ENCODE results near the gene SLIT3.
"Not testable (repeated sequence)": the region's sequence is repeated elsewhere in the genome, so short reads cannot be mapped to it uniquely, and the experiment has no call there.

Gene SLIT3

GRCh38 chr5:168654211-168654721, 646.7 kb downstream of the SLIT3 start:
- H3K27me3 Mint-ChIP-seq, result peaks cover 4% of the 10 kb centered on the region
- H3K27ac Mint-ChIP-seq, result no peak overlapping the region
- H3K9me3 Mint-ChIP-seq, result no peaks in the 10 kb centered on the region
- no peak for DNase-seq
- H3K4me3 Mint-ChIP-seq, result no peak overlapping the region
- no peaks in the 10 kb centered on the region for H3K36me3 Mint-ChIP-seq (ENCODE audit: low read depth)
- peaks cover under 1% of the 10 kb centered on the region for H3K4me1 Mint-ChIP-seq (ENCODE audit: low read depth)

- Mint-ChIP-seq H3K9me3 (no peaks in the 10 kb centered on the region), H3K27ac (no peak overlapping the region), H3K36me3 (ENCODE audit: low read depth) (no peaks in the 10 kb centered on the region)
Observed at GRCh38 chr5:168653626-168654025, 647.3 kb downstream of the SLIT3 start.

GRCh38 chr5:168651648-168652047, 649.3 kb downstream of the SLIT3 start:
- Mint-ChIP-seq H3K4me1 (ENCODE audit: low read depth) (peaks cover 1% of the 10 kb centered on the region), H3K27ac (no peak overlapping the region), H3K36me3 (ENCODE audit: low read depth) (no peaks in the 10 kb centered on the region), H3K4me3 (no peak overlapping the region), H3K27me3 (peaks cover 4% of the 10 kb centered on the region), H3K9me3 (no peaks in the 10 kb centered on the region)
- no peak for DNase-seq

More at GRCh38 chr5:168653626-168654025, 647.3 kb downstream of the SLIT3 start:
- Mint-ChIP-seq H3K27me3 (peaks cover 4% of the 10 kb centered on the region), H3K4me1 (ENCODE audit: low read depth) (peaks cover 1% of the 10 kb centered on the region), H3K4me3 (no peak overlapping the region)
- DNase-seq, result no peak

- H3K9me3 Mint-ChIP-seq, result no peaks in the 10 kb centered on the region
- DNase-seq, result no peak
- H3K36me3 Mint-ChIP-seq (ENCODE audit: low read depth), result no peaks in the 10 kb centered on the region
- no peak overlapping the region for H3K4me3 Mint-ChIP-seq
- H3K27ac Mint-ChIP-seq, result no peak overlapping the region
- peaks cover 1% of the 10 kb centered on the region for H3K4me1 Mint-ChIP-seq (ENCODE audit: low read depth)
- peaks cover 4% of the 10 kb centered on the region for H3K27me3 Mint-ChIP-seq
Observed at GRCh38 chr5:168649306-168649705, 651.6 kb downstream of the SLIT3 start.

GRCh38 chr5:168648576-168648975, 652.4 kb downstream of the SLIT3 start:
- H3K4me1 Mint-ChIP-seq (ENCODE audit: low read depth), result peaks cover 1% of the 10 kb centered on the region
- peaks cover 4% of the 10 kb centered on the region for H3K27me3 Mint-ChIP-seq
- H3K4me3 Mint-ChIP-seq, result no peak overlapping the region
- no peak overlapping the region for H3K27ac Mint-ChIP-seq
- no peaks in the 10 kb centered on the region for H3K9me3 Mint-ChIP-seq
- H3K36me3 Mint-ChIP-seq (ENCODE audit: low read depth), result no peaks in the 10 kb centered on the region
- DNase-seq, result no peak

- DNase-seq, result no peak
- Mint-ChIP-seq H3K36me3 (ENCODE audit: low read depth) (no peaks in the 10 kb centered on the region), H3K27ac (no peak overlapping the region), H3K27me3 (peaks cover 4% of the 10 kb centered on the region), H3K4me1 (ENCODE audit: low read depth) (peaks cover 1% of the 10 kb centered on the region), H3K4me3 (no peak overlapping the region), H3K9me3 (no peaks in the 10 kb centered on the region)
Observed at GRCh38 chr5:168648016-168648415, 652.9 kb downstream of the SLIT3 start.

- H3K27me3 Mint-ChIP-seq, result peaks cover 4% of the 10 kb centered on the region
Observed at GRCh38 chr5:168647083-168647482, 653.9 kb downstream of the SLIT3 start.

GRCh38 chr5:168646335-168646734, 654.6 kb downstream of the SLIT3 start:
- Mint-ChIP-seq H3K27me3 (peaks cover 4% of the 10 kb centered on the region), H3K4me3 (no peak overlapping the region)
- no peak for DNase-seq

More at GRCh38 chr5:168647083-168647482, 653.9 kb downstream of the SLIT3 start:
- Mint-ChIP-seq H3K36me3 (ENCODE audit: low read depth) (no peaks in the 10 kb centered on the region), H3K9me3 (no peaks in the 10 kb centered on the region), H3K4me3 (no peak overlapping the region), H3K27ac (no peak overlapping the region), H3K4me1 (ENCODE audit: low read depth) (peaks cover 1% of the 10 kb centered on the region)
- DNase-seq, result no peak

GRCh38 chr5:168645195-168645594, 655.7 kb downstream of the SLIT3 start:
- DNase-seq, result no peak
- no peak overlapping the region for H3K27ac Mint-ChIP-seq
- H3K4me1 Mint-ChIP-seq (ENCODE audit: low read depth), result peaks cover 1% of the 10 kb centered on the region
- no peaks in the 10 kb centered on the region for H3K36me3 Mint-ChIP-seq (ENCODE audit: low read depth)
- H3K27me3 Mint-ChIP-seq, result no peaks in the 10 kb centered on the region
- no peak overlapping the region for H3K4me3 Mint-ChIP-seq
- no peaks in the 10 kb centered on the region for H3K9me3 Mint-ChIP-seq

More at GRCh38 chr5:168646335-168646734, 654.6 kb downstream of the SLIT3 start:
- Mint-ChIP-seq H3K4me1 (ENCODE audit: low read depth) (peaks cover 1% of the 10 kb centered on the region), H3K27ac (no peak overlapping the region), H3K9me3 (no peaks in the 10 kb centered on the region), H3K36me3 (ENCODE audit: low read depth) (no peaks in the 10 kb centered on the region)

GRCh38 chr5:168642019-168642418, 658.9 kb downstream of the SLIT3 start:
- H3K27me3 Mint-ChIP-seq, result no peaks in the 10 kb centered on the region
- no peak overlapping the region for H3K4me3 Mint-ChIP-seq
- no peak overlapping the region for H3K27ac Mint-ChIP-seq

GRCh38 chr5:168638846-168639245, 662.1 kb downstream of the SLIT3 start:
- H3K9me3 Mint-ChIP-seq; H3K27me3 Mint-ChIP-seq; H3K4me1 Mint-ChIP-seq (ENCODE audit: low read depth); H3K36me3 Mint-ChIP-seq (ENCODE audit: low read depth); H3K4me3 Mint-ChIP-seq; H3K27ac Mint-ChIP-seq; DNase-seq: not testable (repeated sequence)

More at GRCh38 chr5:168642019-168642418, 658.9 kb downstream of the SLIT3 start:
- Mint-ChIP-seq H3K9me3 (no peaks in the 10 kb centered on the region), H3K36me3 (ENCODE audit: low read depth) (no peaks in the 10 kb centered on the region), H3K4me1 (ENCODE audit: low read depth) (no peaks in the 10 kb centered on the region)
- DNase-seq, result no peak

- Mint-ChIP-seq H3K27me3 (no peaks in the 10 kb centered on the region), H3K27ac (no peak overlapping the region), H3K9me3 (no peaks in the 10 kb centered on the region), H3K36me3 (ENCODE audit: low read depth) (no peaks in the 10 kb centered on the region), H3K4me3 (no peak overlapping the region), H3K4me1 (ENCODE audit: low read depth) (no peaks in the 10 kb centered on the region)
- DNase-seq, result no peak
Observed at GRCh38 chr5:168637793-168638192, 663.1 kb downstream of the SLIT3 start.

GRCh38 chr5:168637281-168637680, 663.7 kb downstream of the SLIT3 start:
- no peak for DNase-seq
- Mint-ChIP-seq H3K9me3 (no peaks in the 10 kb centered on the region), H3K36me3 (ENCODE audit: low read depth) (no peaks in the 10 kb centered on the region), H3K4me1 (ENCODE audit: low read depth) (no peaks in the 10 kb centered on the region), H3K27me3 (no peaks in the 10 kb centered on the region), H3K4me3 (no peak overlapping the region), H3K27ac (no peak overlapping the region)

GRCh38 chr5:168630958-168631357, 670.0 kb downstream of the SLIT3 start:
- peaks cover 34% of the 10 kb centered on the region for H3K27me3 Mint-ChIP-seq
- not testable (repeated sequence) for H3K4me3 Mint-ChIP-seq; H3K9me3 Mint-ChIP-seq; H3K27ac Mint-ChIP-seq; H3K4me1 Mint-ChIP-seq (ENCODE audit: low read depth); H3K36me3 Mint-ChIP-seq (ENCODE audit: low read depth); DNase-seq

- peaks cover 29% of the 10 kb centered on the region for H3K27me3 Mint-ChIP-seq
- H3K4me1 Mint-ChIP-seq (ENCODE audit: low read depth), result no peaks in the 10 kb centered on the region
- no peak for DNase-seq
- no peaks in the 10 kb centered on the region for H3K9me3 Mint-ChIP-seq
- H3K36me3 Mint-ChIP-seq (ENCODE audit: low read depth), result no peaks in the 10 kb centered on the region
- no peak overlapping the region for H3K27ac Mint-ChIP-seq
- no peak overlapping the region for H3K4me3 Mint-ChIP-seq
Observed at GRCh38 chr5:168624850-168625364, 676.0 kb downstream of the SLIT3 start.

- H3K27me3 Mint-ChIP-seq, result peaks cover 4% of the 10 kb centered on the region
- H3K36me3 Mint-ChIP-seq (ENCODE audit: low read depth), result no peaks in the 10 kb centered on the region
- no peak overlapping the region for H3K27ac Mint-ChIP-seq
- no peak for DNase-seq
- H3K4me3 Mint-ChIP-seq, result no peak overlapping the region
- no peaks in the 10 kb centered on the region for H3K9me3 Mint-ChIP-seq
- no peaks in the 10 kb centered on the region for H3K4me1 Mint-ChIP-seq (ENCODE audit: low read depth)
Observed at GRCh38 chr5:168620807-168621206, 680.1 kb downstream of the SLIT3 start.

All from activated T-cell treated with anti-CD3 and anti-CD28 coated beads, Interleukin-2, amount 50 U/mL, for 24 hours (primary cell).